ENCODE measurements around the gene OR9I1. TPM values are rescaled to one million over a fixed set of nuclear protein-coding genes. Genes with fewer than 3 reads are reported as not detected.

OR9I1 gene
- polyA plus RNA-seq, 1 donor from 2014 or later = not detected

- Histone ChIP-seq H3K9me3 (ENCODE audit: low read length) (no peaks in the 10 kb centered on the region), H3K27ac (ENCODE audit: low read length) (no peak overlapping the region)
Measured at GRCh38 chr11:58127350-58127749, 2.0 kb upstream of the OR9I1 start.

GRCh38 chr11:58121096-58121495 is 4.2 kb downstream of the OR9I1 start:
- no peak for TF ChIP-seq POLR2AphosphoS5 (IDR thresholded peaks at IDR 0.05)
- Histone ChIP-seq H3K4me2 (ENCODE audit: low read length) (no peak overlapping the region), H3F3A (ENCODE audit: insufficient read depth, low read length, poor library complexity, severe bottlenecking) (no peaks in the 10 kb centered on the region), H2AFZ (ENCODE audit: low read depth, low read length) (no peak overlapping the region), H3K4me3 (ENCODE audit: low read length) (no peak overlapping the region), H3K9ac (ENCODE audit: low read length) (no peak overlapping the region), H3K9me2 (ENCODE audit: insufficient read depth, low read length) (no peaks in the 10 kb centered on the region), H3K36me3 (ENCODE audit: insufficient read depth, low read length) (no peaks in the 10 kb centered on the region), H3K27me3 (ENCODE audit: insufficient read depth, low read depth, low read length) (no peaks in the 10 kb centered on the region), H3K79me2 (replicated peaks; ENCODE audit: insufficient read depth, low read length) (no peaks in the 10 kb centered on the region), H3K27ac (ENCODE audit: low read length) (no peak overlapping the region), H4K20me1 (ENCODE audit: insufficient read depth) (no peaks in the 10 kb centered on the region), H3K9me3 (ENCODE audit: low read length) (no peaks in the 10 kb centered on the region)

More at GRCh38 chr11:58127350-58127749, 2.0 kb upstream of the OR9I1 start:
- Histone ChIP-seq H3K4me2 (ENCODE audit: low read length) (no peak overlapping the region), H3K9me2 (ENCODE audit: insufficient read depth, low read length) (no peaks in the 10 kb centered on the region), H3K79me2 (replicated peaks; ENCODE audit: insufficient read depth, low read length) (no peaks in the 10 kb centered on the region), H2AFZ (ENCODE audit: low read depth, low read length) (no peak overlapping the region), H3K4me3 (ENCODE audit: low read length) (no peak overlapping the region), H3K9ac (ENCODE audit: low read length) (no peak overlapping the region), H3K36me3 (ENCODE audit: insufficient read depth, low read length) (no peaks in the 10 kb centered on the region), H4K20me1 (ENCODE audit: insufficient read depth) (no peaks in the 10 kb centered on the region), H3K27me3 (ENCODE audit: insufficient read depth, low read depth, low read length) (no peaks in the 10 kb centered on the region), H3F3A (ENCODE audit: insufficient read depth, low read length, poor library complexity, severe bottlenecking) (no peaks in the 10 kb centered on the region)
- TF ChIP-seq CTCF (IDR thresholded peaks at IDR 0.05; ENCODE audit: poor library complexity, severe bottlenecking) = no peak
- TF ChIP-seq SMC3 (conservative IDR thresholded peaks at IDR 0.05; ENCODE audit: poor library complexity) = no peak
- TF ChIP-seq REST (IDR thresholded peaks at IDR 0.05; ENCODE audit: borderline replicate concordance) = no peak

GRCh38 chr11:58097437-58097836 is 27.9 kb downstream of the OR9I1 start:
- TF ChIP-seq TAF1 (IDR thresholded peaks at IDR 0.05; ENCODE audit: low read depth) (no peak), POLR2AphosphoS5 (IDR thresholded peaks at IDR 0.05) (no peak), CTCF (IDR thresholded peaks at IDR 0.05; ENCODE audit: poor library complexity, severe bottlenecking) (no peak), REST (IDR thresholded peaks at IDR 0.05; ENCODE audit: borderline replicate concordance) (no peak), RAD21 (conservative IDR thresholded peaks at IDR 0.05) (no peak), SMC3 (conservative IDR thresholded peaks at IDR 0.05; ENCODE audit: poor library complexity) (no peak), EP300 (conservative IDR thresholded peaks at IDR 0.05; ENCODE audit: poor library complexity, severe bottlenecking) (no peak)
- Histone ChIP-seq H3K27ac (ENCODE audit: low read length) (no peak overlapping the region), H3K9ac (ENCODE audit: low read length) (no peak overlapping the region), H3K79me2 (replicated peaks; ENCODE audit: insufficient read depth, low read length) (no peaks in the 10 kb centered on the region), H3K27me3 (ENCODE audit: insufficient read depth, low read depth, low read length) (no peaks in the 10 kb centered on the region), H3K36me3 (ENCODE audit: insufficient read depth, low read length) (no peaks in the 10 kb centered on the region), H3K4me3 (ENCODE audit: low read length) (no peak overlapping the region), H3F3A (ENCODE audit: insufficient read depth, low read length, poor library complexity, severe bottlenecking) (no peaks in the 10 kb centered on the region), H3K4me2 (ENCODE audit: low read length) (no peak overlapping the region), H4K20me1 (ENCODE audit: insufficient read depth) (no peaks in the 10 kb centered on the region), H3K9me3 (ENCODE audit: low read length) (no peaks in the 10 kb centered on the region), H3K9me2 (ENCODE audit: insufficient read depth, low read length) (no peaks in the 10 kb centered on the region), H2AFZ (ENCODE audit: low read depth, low read length) (no peak overlapping the region)
